Large intestine (tissue), 1 donor: ENCODE results near the gene CNOT11. TPM values are rescaled to one million over a fixed set of nuclear protein-coding genes. Genes with fewer than 3 reads are reported as not detected.

ENCODE experiments used
- polyA plus RNA-seq: library from polyadenylated mRNA; unstranded; fragments of 120-200 nt; gene quantifications from one replicate; pipeline ENCODE4 v1.2.1, GENCODE V29; 2013

CNOT11 gene
- polyA plus RNA-seq, 1 donor, result 51.8 TPM

Other genes with a start within 250 kb of the CNOT11 start
- gene TBC1D8, start 101.5 kb upstream of the CNOT11 start, polyA plus RNA-seq, result 17.3 TPM
- 68.9 TPM for gene RNF149, start 55.8 kb downstream of the CNOT11 start, polyA plus RNA-seq
- 4.3 TPM for gene CREG2, start 134.6 kb downstream of the CNOT11 start, polyA plus RNA-seq
- gene RFX8, start 222.2 kb downstream of the CNOT11 start, polyA plus RNA-seq, result 0.39 TPM